HS-27A (cell line): ENCODE results near the gene MOK.
A peak's percentile ranks its signal among the peaks of the same experiment; 100 is the strongest.
"Not testable (repeated sequence)": the region's sequence is repeated elsewhere in the genome, so short reads cannot be mapped to it uniquely, and the experiment has no call there.

ENCODE experiments used
- DNase-seq: peaks from one replicate; pipeline ENCODE4 v3.0.0-alpha.2; 2012; ENCODE audit warnings: low read depth, missing footprints

Gene MOK

DNA sequence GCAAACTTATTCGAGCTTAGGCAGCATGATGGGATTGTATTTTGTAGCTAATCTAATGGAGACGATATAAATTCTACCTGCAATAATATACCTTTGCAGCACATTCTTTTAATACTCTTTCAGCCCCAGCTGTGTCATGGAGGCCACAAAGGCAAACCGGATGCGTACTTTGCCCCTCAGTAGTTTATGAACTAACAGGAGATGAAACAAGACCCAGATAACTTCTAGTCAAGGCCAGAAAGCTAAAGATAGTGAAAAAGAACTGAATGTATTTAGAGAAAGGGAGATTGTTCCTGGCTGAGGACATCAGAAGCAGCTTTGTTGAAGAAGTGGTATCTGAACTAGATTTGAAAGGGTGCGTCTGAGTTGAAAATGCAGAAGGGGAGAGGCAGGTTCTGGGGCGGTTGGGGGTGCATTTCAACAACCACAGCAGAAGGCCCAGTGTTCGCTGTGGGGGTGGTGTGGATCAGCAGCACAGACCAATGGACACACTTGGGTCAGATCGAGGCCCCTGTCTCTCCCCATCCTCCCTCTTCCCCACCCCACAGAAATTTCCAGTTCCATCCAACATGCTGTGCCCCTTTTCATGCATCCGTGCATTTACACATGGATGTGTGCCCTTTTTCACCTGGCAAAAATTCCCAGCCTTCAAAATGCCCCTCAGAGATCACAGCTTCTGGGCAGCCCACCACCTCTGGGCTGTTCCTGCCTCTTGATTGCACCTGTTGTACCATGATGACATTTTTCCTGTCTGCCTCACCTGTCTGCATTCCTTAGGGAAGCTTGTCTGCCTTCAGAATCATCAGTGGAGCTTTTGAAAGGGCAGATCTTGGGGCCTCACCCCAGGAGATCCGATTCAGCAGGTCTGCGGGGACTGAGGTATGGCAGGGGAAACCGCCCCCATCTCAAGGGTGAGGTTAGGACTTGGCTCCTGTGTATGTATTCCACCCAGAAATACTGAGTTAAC, 16.8 kb upstream of the MOK start:
- DNase-seq: no peak

DNA sequence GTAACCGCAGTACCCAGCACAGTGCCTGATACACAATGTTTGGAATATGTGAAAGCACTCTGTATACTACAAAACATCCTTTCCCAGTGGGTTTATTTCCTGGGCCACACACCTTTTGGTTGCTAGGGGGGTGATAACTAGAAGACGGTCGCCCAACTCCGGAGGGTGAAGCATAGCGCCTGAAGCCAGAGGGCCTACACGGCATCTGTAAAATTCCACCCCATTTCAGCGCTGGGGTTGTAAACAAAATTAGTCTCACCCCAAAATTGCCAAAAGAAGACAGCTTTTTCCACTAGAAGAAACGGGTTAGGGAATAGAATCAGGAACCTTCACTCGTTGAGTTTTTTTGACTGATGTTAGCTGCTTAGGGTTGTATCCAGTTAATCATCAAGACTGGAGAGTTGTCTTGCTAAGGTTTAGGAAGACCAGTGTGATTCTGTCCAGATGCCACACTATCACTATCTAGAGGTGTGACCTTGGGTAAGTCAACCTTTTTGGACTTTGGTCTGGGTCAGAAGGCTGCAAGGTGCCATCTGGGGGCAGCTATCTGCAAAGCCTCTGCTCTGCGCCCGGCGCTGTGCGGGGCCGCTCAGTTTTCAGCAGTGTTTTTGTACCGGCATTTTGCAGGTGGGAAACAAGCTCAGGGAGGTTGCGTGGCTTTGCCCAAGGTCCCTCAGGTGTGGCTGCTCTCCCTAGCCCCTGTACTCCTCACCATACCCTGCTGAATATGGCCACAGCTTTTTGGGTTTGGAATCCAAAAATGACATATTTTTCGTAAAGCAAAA, 15.9 kb upstream of the MOK start:
- DNase-seq: no peak

DNA sequence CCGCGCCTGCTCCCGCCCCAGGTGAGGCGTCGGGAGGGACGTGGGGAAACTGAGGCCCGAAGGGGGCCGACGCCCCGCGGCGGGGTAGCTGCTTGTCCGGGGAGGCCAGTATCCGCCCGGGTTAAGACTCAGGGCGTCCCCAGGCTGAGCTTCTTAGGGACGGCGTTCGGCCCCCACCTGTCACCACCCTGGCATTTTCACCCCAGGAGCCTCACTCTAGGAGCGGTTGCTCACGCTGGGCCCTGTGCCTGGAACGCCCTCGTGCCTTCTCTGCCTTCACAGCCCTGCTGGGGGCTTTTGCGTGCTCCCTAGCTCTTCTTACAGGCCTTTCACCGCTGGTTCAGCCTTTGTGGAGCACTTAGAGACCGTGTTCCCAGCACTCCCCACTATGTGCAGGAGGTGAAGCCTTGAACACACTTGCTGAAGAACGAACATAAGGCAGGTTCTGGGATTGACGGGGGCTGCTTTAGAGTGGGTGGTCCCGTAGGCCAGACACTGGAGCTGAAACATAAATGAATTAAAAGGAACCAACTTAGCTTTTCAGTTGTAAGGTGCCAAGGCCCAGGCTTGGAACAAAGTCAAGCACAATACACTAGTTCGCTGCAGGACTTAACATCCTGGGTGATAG, 15.2 kb upstream of the MOK start:
- DNase-seq: no peak

DNA sequence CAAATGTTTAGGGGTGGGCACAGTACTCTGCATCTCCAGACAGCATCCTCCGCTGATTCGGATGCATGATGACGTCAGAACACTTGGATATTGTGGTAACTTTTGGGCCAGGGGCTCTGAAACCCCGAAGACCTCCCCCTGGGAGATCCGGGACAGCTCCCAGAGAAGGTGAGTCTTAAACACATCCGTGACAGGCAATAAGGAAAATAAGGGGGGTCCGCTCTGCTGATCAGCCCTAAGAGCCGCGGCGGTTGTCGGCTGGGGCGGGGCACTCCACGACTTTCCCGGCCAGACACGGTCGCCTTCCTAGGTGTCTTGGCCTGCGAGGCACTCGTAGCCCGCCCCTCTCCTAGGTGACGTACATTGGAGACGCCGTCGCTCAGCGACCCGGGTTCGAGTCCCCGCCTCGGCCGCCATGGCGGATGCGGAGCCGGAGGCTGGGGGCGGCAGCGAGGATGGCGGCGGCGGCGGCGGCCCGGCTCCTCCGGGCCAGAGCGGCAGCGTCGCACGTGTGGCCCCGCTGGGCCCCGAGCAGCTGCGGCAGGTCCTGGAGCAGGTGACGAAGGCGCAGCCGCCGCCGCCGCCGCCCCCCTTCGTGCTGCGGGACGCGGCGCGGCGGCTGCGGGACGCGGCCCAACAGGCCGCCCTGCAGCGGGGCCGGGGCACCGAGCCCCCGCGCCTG, 14.5 kb upstream of the MOK start, which contains the start of gene ZNF839:
ZNF839 (plus strand) TSS at position 396 of the 682 bp plus-strand sequence; CDS start at position 416, 20 bp downstream.
- no peak for DNase-seq

DNA sequence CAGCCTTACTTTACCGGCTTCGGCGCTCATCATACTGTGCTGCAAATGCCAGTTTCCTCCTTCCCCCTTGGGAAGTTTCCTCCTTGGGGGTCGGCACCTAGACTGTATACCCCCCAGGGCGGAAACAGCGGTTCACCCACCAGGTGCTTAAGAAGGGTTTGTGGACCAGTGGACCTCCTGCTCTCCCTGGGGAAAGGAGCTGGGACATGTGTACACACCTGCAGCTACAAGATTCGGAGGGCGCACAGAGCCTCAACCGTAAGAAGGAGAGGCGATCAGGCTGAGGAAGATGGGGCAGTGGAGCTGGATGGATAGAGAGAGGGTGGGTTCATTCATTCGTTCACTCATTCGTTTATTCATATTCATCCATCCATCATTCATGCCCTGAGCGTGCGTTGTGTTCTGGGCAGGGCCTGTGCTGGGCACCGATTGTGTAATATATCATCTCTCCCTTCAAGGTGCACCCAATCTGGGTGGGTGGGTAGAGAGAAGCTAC, 13.9 kb upstream of the MOK start:
- DNase-seq: no peak

DNA sequence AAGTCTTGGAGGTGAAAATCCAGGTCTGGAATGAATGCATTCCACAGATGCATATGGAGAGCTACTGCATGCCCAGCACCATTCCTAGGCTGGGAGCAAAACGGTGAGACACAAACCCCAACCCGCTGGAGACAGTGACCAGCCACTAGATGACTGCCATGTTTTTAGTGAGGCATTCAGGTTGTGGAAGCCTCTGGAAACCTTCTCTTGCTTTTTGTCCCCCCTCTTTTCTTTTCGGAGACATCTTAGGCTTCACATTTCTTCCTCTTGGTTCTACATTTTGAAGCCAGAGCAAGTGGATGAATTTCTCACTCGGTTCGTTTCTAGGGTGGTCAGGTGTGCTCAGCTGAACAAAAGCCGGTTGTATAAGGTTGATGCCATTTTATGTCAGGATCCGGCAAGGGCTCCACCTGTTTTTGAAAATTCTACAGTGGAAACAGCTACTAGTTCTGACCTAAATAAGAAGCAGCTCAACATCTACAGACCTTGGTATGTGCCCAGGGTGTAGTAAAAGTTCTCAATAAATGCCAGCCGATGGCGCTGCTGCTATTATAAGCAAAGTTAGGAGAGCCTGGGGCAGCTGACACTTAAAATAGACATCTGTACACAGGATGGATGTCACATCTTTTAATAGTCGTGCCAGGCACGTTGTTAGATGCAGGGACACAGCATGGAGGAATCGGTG, 12.7 kb upstream of the MOK start:
- DNase-seq: no peak

DNA sequence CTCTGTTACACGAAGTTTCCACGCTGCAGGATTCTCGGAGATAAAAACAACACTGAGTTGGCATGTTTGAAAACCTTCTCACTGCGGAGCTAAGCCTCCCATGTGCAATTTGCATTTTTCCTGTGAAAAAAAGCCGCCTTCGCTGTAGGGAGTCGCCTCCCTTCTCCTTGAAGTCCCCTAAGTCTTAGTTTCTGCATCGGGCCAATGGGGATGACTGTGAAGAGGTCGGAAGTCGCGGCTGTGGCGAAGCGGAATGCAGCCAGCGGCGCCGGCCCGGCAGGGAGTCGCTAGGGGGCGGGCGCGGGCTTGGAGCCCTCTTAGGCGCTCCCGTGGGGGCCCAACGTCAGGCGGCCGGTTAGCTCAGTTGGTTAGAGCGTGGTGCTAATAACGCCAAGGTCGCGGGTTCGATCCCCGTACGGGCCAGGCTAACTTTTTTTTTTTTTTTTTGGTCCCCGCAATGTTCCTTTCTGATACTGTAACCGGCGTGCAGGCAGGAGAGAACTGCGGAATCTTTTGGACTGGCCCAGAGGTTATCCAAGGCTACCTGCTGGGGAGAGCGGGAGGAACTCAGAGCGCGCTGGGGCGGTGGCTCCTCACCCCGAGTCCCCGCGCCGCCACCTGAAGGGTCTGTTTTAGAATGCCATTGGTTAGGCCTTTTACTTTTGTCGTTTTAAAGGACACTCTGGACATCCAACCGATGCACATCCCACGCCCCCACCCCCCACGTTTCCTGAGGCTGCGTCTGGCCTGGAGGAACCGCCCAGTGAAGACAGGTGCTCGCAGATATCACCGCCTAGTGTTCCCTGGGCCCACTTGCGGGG, 12.0 kb upstream of the MOK start:
- DNase-seq: peak; percentile 75

DNA sequence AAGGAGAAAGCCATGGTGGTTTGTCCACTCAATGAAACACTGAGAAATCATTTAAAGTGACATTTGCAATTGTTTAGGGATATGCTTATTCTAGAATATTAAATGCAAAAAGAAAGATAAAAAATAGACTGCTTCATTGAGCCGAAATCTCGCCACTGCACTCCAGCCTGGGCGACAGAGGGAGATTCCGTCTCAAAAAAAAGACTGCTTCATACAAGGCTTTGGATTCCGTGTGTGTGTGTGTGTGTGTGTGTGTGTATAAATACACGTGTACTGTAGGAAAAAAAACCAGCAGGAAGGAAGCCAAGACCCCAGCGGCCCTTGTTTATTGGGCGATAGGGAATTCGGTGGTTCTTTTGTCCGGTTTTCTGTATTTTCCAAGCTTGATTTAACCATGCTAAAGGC, 11.4 kb upstream of the MOK start:
- no peak for DNase-seq

DNA sequence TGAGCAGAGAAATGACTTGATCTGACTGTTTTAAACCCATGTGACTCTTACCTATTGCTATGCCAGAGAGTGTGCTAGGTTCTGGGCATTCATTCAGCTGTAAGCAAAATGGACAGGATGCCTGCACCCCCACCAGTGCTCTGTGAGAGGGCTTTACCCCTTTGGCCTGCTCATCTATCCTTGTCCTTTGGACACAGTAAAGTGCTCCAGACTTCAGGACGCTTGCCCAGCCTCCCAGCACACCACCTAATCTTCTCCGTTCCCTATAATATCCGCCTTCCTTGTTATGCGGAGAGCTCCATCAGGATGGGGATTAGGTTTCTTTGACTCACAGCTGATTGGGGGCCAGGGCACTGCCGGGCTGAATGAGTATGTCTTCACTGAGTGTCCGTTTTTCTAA, 10.2 kb upstream of the MOK start:
- DNase-seq: no peak

DNA sequence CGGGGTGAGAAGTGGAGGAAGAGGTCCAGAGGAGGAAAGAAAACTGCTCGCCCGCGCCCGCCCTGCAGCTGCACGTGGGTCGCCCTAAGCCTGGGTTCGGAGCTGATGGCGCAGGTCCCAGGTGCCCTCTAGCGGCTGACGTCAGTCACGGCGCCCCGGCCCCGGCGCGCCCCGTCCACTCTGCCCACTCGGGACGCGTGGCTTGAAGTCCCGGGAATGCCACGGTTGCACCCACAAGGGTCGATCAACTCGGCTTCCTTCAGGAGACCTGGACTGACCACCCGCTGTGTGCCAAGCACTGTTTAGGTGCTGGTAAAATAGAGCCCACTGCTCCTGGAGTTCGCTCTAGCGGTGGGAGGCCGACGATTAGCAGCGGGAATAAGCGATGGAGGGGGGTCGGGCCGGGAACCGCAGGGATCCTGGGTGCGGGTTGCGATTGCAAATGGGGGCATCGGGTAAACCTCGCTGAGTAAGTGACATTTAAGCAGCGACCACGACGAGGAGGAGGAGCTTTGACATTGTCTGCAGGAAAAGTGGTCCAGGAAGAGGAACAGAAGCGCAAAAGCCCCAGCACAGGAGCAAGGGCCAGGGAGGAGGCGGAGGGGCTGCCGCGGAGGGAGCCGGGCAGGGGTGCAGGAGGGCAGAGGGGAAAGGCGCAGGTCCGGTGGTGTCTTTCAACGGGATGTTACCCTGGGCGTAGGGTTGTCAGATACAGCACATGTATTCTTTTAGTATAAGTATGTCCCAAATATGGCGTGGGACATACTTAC, 9.5 kb upstream of the MOK start:
- DNase-seq: no peak

DNA sequence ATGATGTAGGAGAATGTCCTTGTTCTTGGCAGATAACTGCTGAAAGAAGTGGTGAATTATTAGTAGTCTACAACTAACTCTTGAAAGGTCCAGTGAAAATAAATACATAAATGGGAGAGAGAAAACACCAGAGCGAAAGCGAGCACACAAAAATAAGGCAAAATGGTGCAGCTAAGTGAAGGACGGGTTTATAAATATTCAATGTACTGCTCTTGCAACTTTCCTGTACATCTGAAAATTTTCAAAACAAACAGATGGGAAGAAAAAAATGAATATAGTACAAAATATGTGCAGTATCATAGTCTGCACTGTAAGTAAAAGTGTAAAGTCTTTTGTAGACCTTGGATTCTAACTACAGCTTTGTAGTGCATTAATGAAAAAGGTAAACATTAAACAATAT, 1.3 kb downstream of the MOK start:
- DNase-seq: no peak

DNA sequence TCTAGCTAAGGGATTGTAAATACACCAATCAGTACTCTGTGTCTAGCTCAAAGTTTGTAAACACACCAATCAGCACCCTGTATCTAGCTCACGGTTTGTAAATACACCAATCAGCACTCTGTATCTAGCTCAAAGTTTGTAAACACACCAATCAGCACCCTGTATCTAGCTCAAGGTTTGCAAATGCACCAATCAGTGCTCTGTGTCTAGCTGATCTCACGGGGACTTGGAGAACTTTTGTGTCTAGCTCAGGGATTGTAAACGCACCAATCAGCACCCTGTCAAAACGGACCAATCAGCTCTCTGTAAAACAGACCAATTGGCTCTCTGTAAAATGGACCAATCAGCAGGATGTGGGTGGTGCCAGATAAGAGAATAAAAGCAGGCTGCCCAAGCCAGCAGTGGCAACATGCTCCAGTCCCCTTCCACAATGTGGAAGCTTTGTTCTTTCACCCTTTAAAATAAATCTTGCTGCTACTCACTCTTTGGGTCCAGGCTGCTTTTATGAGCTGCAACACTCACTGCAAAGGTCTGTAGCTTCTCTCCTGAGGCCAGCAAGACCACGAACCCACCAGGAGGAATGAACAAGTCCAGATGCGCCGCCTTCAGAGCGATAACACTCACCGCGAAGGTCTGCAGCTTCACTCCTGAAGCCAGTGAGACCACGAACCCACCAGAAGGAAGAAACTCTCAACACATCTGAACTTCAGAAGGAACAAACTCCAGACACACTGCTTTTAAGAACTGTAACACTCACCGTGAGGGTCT, 6.5 kb downstream of the MOK start:
- DNase-seq: not testable (repeated sequence)

DNA sequence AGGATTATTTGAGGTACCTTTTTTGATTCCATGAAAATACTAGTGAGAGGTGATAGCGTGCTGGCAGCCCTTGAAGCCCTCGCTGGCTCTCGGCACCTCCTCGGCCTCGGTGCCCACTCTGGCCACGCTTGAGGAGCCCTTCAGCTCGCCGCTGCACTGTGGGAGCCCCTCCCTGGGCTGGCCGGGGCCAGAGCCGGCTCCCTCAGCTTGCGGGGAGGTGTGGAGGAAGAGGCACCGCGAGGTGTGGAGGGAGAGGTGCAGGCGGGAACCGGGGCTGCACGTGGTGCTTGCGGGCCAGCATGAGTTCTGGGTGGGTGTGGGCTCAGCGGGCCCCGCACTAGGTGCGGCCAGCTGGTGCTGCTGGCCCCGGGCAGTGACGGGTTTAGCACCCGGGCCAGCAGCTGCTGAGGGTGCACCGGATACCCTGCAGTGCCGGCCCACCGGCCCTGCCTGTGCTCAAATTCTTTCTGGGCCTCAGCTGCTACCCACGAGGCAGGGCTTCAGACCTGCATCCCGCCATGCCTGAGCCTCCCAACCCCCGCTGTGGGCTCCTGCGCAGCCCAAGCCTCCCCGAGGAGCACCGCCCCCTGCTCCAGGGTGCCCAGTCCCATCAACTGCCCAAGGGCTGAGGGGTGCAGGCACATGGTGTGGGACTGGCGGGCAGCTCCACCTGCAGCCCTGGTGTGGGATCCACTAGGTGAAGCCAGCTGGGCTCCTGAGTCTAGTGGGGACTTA, 7.4 kb downstream of the MOK start:
- DNase-seq: no peak

DNA sequence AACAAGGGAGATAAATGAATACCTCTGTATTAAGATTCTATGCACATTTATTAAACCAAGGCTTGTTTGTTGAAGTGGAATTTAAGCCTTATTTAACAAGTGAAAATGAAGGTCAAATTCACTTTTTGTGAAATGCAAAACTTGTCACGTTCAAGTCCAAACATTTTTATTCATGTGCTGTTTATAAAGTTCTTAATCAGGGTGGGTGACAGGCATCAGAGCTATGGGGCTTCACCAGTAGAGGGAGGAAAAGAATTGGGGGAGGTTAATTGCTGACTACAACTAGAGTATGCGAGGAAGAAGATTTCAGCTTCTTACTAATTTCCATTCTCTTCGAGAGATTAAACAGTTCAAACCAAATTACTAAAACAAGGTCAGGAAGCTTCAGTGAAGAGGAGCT, 9.7 kb downstream of the MOK start:
- no peak for DNase-seq

DNA sequence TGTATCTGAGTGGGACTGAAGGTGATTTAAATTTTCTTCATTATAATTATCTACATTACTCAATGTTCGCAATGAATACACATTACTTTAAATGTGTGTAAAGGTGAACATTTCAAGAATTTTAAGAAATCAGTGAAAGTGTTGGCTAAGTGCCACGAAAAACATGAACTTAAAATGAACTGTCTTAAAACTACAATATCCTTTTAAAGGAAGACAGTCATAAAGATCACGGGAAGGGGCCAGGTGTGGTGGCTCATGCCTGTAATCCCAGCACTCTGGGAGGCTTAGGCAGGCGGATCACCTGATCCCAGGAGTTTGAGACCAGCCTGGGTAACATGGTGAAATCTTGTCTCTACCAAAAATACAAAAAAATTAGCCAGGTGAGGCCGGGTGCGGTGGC, 11.2 kb downstream of the MOK start:
- DNase-seq: no peak

DNA sequence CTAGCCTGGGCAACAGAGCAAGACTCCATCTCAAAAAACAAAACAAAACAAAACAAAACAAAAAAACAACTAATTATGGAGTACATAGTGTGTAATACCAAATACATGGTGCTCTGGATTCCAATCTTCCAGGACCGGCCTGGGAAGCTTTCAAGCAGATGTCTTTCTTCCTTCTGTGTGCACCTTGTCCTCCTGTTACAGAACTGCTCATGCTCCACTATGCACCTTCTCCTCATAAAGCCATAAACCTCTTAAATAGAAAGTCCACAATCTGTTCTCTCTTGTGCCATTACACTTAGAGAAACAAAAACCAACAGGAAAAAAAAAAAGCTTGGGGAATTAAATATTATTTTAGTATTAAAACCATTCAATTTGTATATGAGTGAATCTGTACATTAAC, 12.5 kb downstream of the MOK start:
- no peak for DNase-seq

DNA sequence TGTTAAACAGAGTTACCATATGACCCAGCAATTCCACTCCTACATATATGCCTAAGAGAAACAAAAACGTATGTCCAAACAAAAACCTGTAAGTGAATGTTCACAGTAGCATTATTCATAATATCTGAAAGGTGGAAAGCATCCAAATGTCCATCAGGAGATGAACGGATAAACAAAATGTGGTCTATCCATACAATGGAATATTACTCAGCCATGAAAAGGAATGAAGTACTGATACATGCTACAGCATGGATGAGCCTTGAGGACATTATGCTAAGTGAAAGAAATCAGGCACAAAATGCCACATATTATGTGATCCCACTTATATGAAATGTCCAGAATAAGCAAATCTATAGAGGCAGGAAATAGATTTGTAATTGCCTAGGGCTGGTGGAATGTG, 16.8 kb downstream of the MOK start:
- no peak for DNase-seq

DNA sequence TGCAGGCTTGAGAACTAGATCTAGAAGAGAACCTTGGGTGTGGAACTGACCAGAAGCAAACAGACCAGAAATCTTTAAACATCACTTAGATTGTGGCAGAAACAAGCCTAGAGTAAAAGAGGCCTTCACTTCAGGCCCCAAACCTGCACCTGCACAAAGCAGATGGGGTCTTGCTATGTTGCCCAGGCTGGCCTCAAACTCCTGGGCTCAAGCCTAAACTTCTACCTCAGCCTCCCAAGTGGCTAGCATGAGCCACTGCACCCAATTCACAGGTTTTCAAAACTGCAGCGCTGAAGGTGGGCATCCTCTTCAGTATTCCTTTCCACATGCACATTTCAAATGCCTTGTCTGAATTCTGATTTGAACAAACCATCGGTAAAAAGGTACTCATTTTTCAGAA, 19.9 kb downstream of the MOK start:
- no peak for DNase-seq
